Activated CD4-positive, alpha-beta T cell treated with anti-CD3 and anti-CD28 coated beads, Interleukin-10, Interleukin-2, amounts not matched to agents 100 ng/mL and 50 ng/mL, durations not matched to agents 16 hours and 8 hours (primary cell): ENCODE data around the gene CD22.

Experiments
- DNase-seq: peaks from one replicate; pipeline ENCODE4 v3.0.0-alpha.2; 2020

CD22 gene

DNA sequence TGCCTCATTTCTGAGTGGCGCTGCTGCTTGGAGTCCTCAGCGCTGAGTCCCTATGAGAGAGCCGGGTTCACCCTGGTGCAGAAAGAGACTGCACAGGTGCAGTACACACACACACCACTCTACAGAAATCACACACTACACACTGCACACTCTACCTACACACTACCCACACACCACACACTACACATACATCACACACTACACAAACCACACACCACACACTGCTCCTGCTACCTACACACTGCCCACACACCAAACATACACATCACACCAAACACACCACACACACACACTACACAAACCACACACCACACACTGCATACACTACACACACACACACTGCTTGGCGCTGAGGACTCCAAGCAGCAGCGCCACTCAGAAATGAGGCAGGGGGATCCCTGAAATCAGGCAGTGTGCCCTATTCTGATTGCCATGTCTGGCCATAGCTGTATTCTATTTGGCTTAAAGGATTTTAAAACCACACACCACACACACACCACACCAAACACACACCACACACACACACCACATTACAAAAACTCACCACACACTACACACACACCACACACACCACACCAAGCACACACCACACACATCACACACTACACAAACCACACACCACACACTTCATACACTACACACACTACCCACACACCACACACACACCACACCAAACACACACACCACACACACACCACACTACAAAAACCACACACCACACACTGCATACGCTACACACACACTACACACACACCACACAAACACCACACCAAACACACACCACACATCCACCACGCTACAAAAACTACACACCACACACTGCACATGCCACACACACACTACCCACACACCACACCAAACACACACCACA lies 32.1 kb upstream of the CD22 start:
- no peak for DNase-seq

DNA sequence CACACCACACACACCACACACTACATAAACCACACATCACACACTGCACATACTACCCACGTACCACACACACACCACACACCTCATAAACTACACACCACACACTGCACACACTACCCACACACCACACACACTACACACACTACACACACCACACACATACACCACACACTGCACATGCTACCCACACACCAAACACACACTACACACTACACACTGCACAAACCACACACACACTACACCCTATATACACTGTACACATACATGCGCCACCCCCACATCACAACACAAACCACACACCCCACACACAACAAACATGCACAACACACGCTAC lies 31.5 kb upstream of the CD22 start:
- no peak for DNase-seq

DNA sequence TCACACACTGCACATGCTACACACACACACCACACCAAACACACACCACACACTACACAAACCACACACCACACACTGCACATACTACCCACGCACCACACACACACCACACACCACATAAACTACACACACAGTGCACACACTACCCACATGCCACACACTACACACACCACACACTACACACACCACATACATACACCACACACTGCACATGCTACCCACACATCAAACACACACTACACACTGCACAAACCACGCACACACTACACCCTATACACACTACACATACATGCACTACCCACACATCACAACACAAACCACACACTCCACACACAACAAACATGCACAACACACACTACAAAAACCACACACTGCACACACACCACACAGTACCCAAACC lies 31.1 kb upstream of the CD22 start:
- no peak for DNase-seq

DNA sequence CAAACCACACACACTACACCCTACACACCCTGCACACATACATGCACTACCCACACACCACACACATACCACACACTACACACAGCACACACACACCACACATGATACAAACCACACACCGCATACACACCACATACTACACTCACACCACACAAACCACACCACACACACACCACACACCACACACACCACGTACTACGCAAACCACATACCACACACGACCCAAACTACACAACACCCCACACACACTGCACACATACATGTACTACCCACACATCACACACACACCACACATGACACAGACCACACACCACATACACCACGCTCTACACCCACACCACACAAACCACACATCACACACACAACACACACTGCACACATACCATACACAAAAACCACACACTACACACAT lies 30.4 kb upstream of the CD22 start:
- DNase-seq = no peak

DNA sequence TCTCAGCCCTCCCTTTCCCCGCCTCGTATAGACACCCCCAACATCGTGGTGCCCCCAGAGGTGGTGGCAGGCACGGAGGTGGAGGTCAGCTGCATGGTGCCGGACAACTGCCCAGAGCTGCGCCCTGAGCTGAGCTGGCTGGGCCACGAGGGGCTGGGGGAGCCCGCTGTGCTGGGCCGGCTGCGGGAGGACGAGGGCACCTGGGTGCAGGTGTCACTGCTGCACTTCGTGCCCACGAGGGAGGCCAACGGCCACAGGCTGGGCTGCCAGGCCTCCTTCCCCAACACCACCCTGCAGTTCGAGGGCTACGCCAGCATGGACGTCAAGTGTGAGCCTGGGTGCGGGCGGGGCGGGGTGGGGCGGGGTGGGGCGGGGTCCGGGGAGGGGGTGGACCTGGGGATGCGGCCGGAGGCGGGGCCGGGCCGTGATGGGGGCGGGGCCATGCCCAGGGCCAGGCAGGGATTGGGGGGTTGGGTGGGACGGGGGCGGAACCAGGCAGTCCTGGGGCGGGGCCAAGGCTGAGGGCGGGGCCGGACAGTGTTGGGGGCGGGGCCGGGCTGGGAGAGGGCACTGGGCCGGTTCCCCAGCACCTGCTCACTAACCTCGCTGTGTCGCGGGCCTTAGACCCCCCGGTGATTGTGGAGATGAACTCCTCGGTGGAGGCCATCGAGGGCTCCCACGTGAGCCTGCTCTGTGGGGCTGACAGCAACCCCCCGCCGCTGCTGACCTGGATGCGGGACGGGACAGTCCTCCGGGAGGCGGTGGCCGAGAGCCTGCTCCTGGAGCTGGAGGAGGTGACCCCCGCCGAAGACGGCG lies 29.3 kb upstream of the CD22 start:
- DNase-seq = no peak

DNA sequence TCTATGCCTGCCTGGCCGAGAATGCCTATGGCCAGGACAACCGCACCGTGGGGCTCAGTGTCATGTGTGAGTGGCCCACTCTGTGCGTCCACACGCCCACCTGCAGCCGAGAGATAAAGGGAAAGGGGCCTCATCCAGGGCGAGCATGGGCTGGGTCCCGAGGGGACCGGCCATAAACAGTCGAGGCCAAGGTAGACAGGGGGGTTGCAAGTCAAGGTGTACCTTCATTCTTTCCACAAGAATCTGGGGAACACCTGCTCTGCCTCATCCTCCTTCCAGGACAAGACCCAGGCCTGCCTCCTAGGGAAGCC lies 28.7 kb upstream of the CD22 start:
- DNase-seq = no peak

DNA sequence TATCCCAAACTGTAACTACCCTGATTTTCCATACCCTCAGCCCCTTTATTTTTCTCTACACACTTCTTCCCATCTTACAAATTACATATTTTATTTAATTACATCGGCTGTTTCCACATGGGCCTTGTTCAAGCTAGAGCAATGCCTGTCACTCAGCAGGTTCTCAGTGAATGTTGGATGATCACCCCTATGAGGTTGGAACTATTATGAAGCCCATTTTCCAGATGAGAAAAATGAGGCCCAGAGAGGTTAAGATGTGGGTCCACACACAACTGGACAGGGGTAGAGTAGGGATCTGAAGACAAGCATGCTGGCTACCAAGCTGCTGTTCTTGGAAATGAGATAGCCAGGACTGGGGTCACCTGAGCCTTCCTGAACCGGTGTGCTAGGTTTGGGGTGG lies 27.0 kb upstream of the CD22 start:
- no peak for DNase-seq

DNA sequence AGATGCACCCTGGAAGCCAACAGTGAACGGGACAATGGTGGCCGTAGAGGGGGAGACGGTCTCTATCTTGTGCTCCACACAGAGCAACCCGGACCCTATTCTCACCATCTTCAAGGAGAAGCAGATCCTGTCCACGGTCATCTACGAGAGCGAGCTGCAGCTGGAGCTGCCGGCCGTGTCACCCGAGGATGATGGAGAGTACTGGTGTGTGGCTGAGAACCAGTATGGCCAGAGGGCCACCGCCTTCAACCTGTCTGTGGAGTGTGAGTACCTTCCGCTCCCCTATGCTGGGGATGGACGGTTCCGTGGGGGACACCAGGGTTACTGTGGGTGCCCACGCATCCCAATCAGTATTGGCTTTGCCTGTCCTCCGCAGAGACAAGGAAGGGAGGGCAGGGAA lies 26.5 kb upstream of the CD22 start:
- DNase-seq = no peak

DNA sequence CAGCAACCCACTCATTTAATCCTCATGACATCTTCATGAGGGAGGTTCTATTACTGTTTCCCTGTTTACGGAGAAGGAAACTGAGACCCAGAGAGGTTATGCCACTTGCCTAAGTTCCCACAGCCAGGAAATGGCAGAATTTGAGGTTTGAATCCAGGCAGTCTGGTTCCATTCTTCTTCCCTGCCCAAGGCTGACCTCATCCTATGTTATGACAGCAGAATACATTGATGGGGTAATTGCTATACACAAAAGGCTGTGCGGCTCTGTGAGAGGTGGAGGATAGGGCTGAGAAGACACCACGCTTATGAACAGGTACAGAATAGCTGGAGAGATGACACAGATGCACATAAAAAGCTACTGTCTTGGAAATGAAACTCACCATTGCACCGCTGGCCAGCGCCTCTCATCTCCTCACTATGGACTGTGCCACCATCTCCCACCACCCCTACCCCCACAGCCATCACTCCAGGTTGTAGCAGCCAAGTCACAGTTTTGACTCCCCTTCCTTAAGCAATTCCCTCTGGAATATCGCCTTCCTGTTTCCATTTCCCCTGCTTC lies 25.6 kb upstream of the CD22 start:
- no peak for DNase-seq

DNA sequence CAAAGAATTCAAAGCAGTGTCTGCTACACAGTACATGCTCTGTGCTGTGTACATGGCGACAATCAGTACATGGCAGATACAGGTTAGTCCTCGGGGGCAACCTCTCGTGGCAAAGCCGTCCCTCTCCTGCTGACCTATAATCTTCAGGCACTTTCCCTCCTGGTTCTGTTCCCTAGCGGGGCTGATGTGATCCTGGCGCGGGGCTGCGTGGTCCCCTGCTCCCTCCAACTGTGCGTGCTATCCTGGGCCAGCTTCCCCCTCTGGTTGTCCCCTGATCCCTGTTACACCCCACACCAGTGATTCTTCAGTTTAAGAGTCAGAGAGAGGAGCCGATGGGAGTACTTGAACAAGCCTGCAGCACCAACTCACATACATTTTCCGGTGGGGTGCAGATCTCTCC lies 25.0 kb upstream of the CD22 start:
- DNase-seq = no peak

DNA sequence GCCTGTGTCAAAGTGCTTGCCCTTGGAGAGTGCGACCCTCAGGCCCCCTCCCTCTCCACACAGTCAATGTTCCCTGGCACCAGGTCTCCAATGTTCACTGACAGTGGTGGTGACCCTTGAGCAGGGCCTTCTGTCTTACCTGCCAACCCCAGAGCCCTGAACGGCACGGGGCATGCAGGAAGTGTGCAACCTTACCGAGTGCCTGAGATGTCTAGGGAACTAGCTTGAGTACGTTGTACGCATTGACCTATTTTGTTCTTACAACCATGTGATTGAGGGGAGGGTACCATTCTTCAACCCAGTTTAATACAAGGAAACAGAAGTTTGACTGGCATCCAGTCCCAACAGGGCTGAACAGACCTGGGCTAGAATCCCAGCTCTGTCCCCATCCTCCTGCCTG lies 23.8 kb upstream of the CD22 start:
- DNase-seq = no peak

DNA sequence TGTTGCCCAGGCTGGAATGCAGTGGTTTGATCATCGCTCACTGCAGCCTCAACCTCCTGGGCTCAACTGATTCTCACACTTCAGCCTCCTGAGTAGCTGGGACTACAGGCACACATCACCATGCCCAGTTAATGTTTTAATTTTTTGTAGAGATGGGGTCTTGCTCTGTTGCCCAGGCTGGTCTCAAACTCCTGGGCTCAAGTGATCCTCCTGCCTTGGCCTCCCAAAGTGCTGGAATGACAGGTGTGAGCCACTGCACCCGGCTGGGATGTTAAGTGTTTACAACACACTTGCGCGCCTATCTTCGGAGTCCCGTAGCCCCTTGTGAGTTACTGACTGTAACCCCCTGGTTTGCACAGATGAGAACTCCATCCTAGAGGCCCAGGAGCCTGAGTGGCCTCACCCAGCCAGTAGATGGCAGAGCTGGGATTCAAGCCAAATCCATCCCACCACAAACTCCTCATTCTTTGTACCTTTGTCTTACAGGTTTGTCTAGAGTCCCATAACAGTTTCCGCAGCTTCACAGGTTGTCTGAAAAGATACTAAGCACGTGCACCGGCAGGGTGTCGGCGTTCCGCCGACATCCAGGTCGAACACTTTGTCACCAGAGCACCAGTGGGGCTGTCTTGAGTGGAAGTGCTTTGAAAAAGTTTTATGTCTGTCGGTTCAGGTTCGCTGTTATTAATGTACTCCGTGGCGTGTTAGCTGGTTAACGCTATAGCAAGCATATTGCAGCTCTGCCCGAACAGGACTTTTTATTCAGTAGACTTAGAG lies 22.3 kb upstream of the CD22 start:
- no peak for DNase-seq

DNA sequence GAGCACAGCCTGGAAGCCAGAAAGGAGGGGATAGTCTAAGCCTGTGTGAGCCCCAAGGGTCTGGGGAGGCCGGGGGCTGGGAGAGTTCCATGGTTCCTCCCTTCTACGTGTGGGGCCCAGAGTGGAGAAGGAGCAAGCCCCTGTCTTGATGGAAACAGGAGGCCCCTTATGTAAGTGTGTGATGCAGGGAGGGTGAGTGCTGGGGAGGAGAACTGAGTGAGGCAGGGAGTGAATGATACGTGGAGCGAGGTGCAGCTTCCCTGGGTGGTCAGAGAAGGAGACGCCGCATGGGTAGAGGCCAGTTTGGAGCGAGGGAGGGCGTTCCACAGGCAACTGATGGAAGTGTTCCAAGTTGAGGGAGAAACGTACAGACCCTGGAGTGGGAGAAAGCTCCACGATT lies 21.1 kb upstream of the CD22 start:
- DNase-seq = no peak

DNA sequence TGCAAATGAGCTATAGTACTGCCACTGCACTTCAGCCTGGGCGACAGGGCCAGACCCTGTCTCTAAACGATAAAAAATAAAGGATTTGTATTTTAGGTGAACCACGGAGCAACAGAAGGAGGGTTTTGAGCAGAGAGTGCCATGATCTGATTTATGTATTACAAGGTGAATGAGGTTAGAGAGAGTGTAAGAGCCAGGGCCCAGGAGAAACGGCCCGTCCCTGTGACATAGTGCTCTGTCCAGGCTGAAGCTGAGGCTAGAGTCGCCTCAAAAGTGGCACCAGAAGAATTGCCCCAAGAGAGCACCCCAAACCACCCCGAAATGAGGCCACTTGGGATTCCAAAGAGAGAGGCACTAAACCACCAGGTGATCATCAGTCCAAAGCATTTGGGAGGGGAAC lies 20.1 kb upstream of the CD22 start:
- no peak for DNase-seq

DNA sequence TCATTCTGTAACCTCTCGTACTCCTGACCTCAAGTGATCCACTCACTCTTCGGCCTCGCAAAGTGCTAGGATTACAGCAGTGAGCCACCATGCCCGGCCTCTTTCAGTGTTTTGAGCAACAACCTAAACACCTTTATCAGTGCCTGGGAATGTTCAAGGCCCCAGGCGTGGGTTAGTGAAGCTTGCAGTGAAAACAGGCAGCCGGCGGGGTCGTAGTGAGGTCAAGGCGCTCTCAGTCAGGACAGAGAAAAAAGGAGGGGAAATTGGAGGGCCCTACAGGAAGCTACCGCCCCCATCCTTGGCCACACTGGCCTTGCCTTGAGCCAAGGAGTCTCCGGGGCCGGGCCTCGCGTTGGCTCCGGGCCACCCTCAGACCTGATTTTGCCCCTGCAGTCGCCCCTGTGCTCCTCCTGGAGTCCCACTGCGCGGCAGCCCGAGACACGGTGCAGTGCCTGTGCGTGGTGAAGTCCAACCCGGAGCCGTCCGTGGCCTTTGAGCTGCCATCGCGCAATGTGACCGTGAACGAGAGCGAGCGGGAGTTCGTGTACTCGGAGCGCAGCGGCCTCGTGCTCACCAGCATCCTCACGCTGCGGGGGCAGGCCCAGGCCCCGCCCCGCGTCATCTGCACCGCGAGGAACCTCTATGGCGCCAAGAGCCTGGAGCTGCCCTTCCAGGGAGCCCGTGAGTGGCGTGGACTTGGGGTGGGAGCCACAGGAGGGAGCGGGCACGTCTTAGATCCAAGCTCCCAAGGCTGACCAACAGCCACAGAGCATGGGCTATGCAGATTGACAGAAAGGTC lies 19.3 kb upstream of the CD22 start:
- no peak for DNase-seq

DNA sequence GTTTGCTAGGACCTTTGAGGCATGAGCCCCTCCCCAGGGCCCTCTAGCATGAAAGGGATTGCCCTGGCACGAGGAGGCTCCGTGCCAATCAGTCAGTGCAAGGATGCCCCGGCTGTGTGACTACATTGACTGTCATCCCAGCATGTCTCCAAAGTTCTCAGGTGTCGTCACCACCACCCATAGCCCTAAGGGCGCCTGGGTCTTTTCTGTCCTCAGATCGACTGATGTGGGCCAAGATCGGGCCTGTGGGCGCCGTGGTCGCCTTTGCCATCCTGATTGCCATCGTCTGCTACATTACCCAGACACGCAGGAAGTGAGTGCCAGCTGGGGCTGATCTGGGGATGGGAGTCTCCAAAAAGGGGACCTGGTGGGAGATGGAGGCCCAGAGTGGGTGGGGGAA lies 18.7 kb upstream of the CD22 start:
- no peak for DNase-seq

DNA sequence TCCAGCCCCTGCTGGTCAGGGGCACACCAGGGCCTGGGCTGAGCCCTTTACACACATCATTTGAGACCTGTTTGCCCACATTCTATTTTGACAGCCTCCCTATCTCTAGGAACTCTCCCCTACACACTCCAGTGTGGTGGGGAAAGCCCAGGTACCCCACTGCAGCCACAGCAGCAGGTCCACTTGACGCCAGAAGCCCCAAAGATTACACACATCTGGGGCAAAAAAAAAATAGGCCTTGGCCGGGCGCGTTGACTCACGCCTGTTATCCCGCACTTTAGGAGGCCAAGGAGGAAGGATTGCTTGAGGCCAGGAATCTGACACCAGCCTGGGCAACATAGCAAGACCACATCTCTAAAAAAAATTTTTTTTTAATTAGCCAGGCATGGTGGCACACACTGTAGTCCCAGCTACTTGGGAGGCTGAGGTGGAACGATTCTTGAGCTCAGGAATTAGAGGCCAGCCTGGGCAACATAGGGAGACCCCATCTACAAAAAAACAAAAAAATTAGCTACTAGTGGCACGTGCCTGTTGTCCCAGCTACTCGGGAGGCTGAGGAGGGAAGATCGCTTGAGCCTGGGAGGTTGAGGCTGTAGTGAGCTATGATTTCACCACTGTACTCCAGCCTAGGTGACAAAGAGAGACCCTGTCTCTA lies 18.0 kb upstream of the CD22 start:
- no peak for DNase-seq

DNA sequence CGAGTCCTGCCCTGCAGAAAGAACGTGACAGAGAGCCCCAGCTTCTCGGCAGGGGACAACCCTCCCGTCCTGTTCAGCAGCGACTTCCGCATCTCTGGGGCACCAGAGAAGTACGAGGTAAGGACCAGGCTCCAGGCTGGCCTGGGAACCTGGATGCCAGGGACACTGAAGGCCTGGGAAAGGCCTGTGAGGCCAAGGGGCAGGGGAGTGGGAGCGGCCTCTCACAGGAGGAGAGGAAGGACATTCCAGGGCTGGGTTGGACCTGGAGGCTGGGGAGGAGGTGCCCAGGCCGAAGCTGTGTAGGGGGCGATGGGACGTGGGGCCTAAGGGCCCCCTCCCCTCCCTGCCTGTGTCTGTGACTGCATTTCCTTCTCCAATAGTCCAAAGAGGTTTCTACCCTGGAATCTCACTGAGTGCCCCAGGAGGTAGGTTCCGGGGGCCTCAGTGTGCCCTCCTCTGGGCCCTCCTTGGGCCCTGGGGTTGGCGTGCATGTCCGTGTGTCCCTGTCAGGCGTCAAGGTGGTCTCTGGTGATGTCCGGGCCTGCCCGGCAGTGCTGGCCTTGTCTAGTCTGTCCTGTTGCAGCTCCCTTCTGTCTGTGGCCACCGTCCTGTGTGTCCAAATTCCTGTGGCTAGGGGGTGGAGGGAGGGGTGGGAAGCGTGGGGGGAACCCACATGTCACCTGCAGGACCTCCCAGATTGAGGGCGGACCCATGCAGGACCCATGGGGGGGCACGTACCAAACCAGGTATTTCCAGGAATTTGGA lies 16.9 kb upstream of the CD22 start:
- no peak for DNase-seq

DNA sequence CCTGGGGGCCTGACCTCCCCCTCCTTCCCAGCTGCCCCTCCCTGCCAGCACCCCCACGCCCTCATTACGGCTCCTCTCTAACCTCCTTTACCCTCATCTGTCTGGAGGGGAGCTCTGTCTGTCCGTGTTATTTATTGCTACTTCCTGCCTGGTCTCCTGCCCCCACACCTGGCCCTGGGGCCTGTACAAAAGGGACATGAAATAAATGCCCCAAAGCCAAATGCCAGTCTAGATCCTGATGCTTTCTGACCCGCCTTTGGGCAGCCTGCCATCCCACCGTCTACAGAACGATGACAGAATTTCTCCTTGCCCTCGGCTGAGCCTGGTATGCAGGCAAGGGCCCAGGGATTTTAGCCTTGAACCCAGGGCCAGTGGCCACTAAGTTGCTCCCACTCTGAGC lies 15.4 kb upstream of the CD22 start:
- DNase-seq = no peak

DNA sequence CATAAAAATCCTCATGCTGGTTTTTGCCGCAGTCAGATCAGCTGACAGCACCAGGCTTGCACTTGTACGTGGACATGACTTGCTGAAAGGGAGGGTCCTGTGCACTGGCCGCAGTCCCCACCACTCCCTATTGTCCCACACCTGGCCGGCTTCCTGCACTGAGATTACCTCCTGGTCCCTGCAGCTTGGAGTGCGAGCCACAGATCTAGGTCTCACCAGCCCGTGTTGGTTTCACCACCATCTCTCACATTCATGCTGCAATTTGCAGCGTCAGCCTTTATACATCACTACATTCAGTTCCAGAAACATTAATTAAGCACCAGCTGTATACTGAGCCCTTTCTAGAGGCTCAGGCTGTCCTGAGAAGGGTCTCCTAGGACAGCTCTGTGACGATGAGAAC lies 15.0 kb upstream of the CD22 start:
- DNase-seq = no peak

DNA sequence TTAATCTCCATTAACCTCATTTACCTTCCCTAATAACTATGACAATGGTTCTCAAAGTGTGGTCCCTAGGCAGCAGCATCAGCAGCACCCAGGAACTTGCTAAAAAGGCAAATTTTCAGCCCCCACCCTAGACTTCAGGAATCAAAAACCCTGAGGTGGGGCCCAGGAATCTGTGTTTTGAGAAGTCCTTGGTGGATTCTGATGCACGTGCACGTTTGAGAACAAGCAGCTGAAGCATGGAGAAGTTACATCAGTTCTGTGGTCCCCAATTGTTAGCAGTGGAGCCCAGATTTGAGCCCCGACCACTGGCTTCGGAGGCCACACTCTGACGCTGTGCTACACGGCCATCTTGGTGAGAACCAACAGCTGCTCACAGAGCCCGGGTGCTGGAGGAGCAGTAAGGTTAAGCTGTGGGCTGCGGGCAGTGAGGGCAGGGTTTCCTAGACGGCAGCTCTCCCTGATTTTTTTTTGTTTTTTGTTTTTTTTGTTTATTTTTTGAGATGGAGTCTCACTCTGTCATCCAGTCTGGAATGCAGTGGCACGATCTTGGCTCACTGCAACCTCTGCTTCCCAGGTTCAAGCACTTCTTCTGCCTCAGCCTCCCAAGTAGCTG lies 14.0 kb upstream of the CD22 start:
- no peak for DNase-seq
